PC-3 (cell line): ENCODE measurements around the gene RNF7. TPM values are rescaled to one million over a fixed set of nuclear protein-coding genes. Genes with fewer than 3 reads are reported as not detected.
A peak's percentile ranks its signal among the peaks of the same experiment; 100 is the strongest.
"Not testable (repeated sequence)": the region's sequence is repeated elsewhere in the genome, so short reads cannot be mapped to it uniquely, and the experiment has no call there.

Experiments
- ATAC-seq: fragments of 200-7000 bp; cut with Tn5 transposase; 2 replicates; pipeline ENCODE4 v1.9.1; 2020; ENCODE audit warnings: mild to moderate bottlenecking, moderate library complexity
- Bru-seq: library from RNA; stranded (reverse); fragments of 400-500 nt; gene quantifications from one replicate; lab custom pipeline; 2021; lab: Mats Ljungman, UMichigan
- BruChase-seq, 2 experiments: library from RNA; stranded (reverse); fragments of 400-500 nt; gene quantifications; one replicate each; lab custom pipeline; 2021; lab: Mats Ljungman, UMichigan
- BruUV-seq: library from RNA; stranded (reverse); fragments of 400-500 nt; replicated peaks from 2 replicates; lab custom pipeline; 2021; lab: Mats Ljungman, UMichigan
- CTCF ChIA-PET: fragments of 300-600 bp; sonication (Branson Sonifier 250); formaldehyde crosslinking; loops from one replicate; lab custom pipeline; 2022; ENCODE audit warnings: antibody characterized with exemption; lab: Charles Lee
- POLR2A ChIA-PET: fragments of 300-600 bp; sonication (Branson Sonifier 250); formaldehyde crosslinking; loops from one replicate; lab custom pipeline; 2022; ENCODE audit warnings: antibody characterized with exemption; ENCODE audit not compliant: unreplicated experiment; lab: Charles Lee
- DNase-seq: peaks from one replicate; pipeline ENCODE4 v3.0.0-alpha.2; 2015
- H2AFZ ChIP-seq: fragments of 300-600 bp; sonication (generic); 2 replicates; pipeline ENCODE4 v1.6.0; 2016; ENCODE audit warnings: antibody characterized with exemption, low read length
- H3F3A ChIP-seq: fragments of 300-600 bp; sonication (generic); one replicate; pipeline ENCODE4 v1.6.0; 2017; ENCODE audit warnings: antibody characterized with exemption, low read length, control low read depth, mild to moderate bottlenecking; ENCODE audit not compliant: unreplicated experiment
- H3K27ac ChIP-seq: fragments of 300-600 bp; sonication (generic); 2 replicates; pipeline ENCODE4 v1.5.1; 2016; ENCODE audit warnings: mild to moderate bottlenecking, low read length
- H3K27me3 ChIP-seq: fragments of 300-600 bp; sonication (generic); 2 replicates; pipeline ENCODE4 v1.6.1; 2016; ENCODE audit warnings: low read length, mixed read lengths
- H3K36me3 ChIP-seq: fragments of 300-600 bp; sonication (generic); 2 replicates; pipeline ENCODE4 v1.6.1; 2016; ENCODE audit warnings: low read depth, mixed run types, low read length, mixed read lengths
- H3K4me1 ChIP-seq: fragments of 300-600 bp; sonication (generic); 2 replicates; pipeline ENCODE4 v1.5.1; 2016; ENCODE audit warnings: low read length; ENCODE audit not compliant: insufficient read depth
- H3K4me2 ChIP-seq: fragments of 300-600 bp; sonication (generic); 2 replicates; pipeline ENCODE4 v1.6.0; 2016; ENCODE audit warnings: low read length
- H3K4me3 ChIP-seq: fragments of 300-600 bp; sonication (generic); 2 replicates; pipeline ENCODE4 v1.5.1; 2016; ENCODE audit warnings: mild to moderate bottlenecking, low read length, mixed read lengths
- H3K79me2 ChIP-seq: fragments of 300-600 bp; sonication (generic); 2 replicates; pipeline ENCODE4 v1.6.1; 2017; ENCODE audit warnings: low read length, mixed read lengths
- H3K9ac ChIP-seq: fragments of 300-600 bp; sonication (generic); 2 replicates; pipeline ENCODE4 v1.6.0; 2016; ENCODE audit warnings: mild to moderate bottlenecking, low read length
- H3K9me2 ChIP-seq: fragments of 300-600 bp; sonication (generic); replicated peaks from 2 replicates; pipeline ENCODE4 v1.6.1; 2016; ENCODE audit warnings: mixed run types, low read length, mixed read lengths
- H3K9me3 ChIP-seq: fragments of 300-600 bp; sonication (generic); 2 replicates; pipeline ENCODE4 v1.6.1; 2016; ENCODE audit warnings: low read length, mixed read lengths
- H4K20me1 ChIP-seq: fragments of 300-600 bp; sonication (generic); 2 replicates; pipeline ENCODE4 v1.6.1; 2016; ENCODE audit warnings: low read length, mixed read lengths
- CTCF ChIP-seq: fragments of 300-600 bp; sonication (generic); conservative IDR thresholded peaks from 2 replicates; pipeline ENCODE4 v1.5.1; 2017; ENCODE audit warnings: antibody characterized with exemption, low read depth, mild to moderate bottlenecking, low read length
- EZH2 ChIP-seq: fragments of 300-600 bp; sonication (generic); IDR thresholded peaks from one replicate; pipeline ENCODE4 v1.6.1; 2017; ENCODE audit warnings: antibody characterized with exemption, mild to moderate bottlenecking, low read length; ENCODE audit not compliant: unreplicated experiment
- EZH2phosphoT487 ChIP-seq: fragments of 300-600 bp; sonication (generic); IDR thresholded peaks from 2 replicates; pipeline ENCODE4 v1.6.1; 2018; ENCODE audit warnings: mild to moderate bottlenecking, antibody characterized with exemption, low read length, borderline replicate concordance
- intact Hi-C: fragments of 100-400 bp; cut with micrococcal nuclease; formaldehyde crosslinking; loops from 2 replicates; pipeline ENCODE4 v1.9.0; 2023
- long read RNA-seq: library from polyadenylated mRNA; unstranded; transcript quantifications from one replicate; pipeline ENCODE4 v2.0.0, GENCODE V29; 2021; ENCODE audit not compliant: unreplicated experiment
- total RNA-seq: library from RNA; depleted of rRNA; stranded (reverse); fragments of >200 nt; gene quantifications from 2 replicates; pipeline ENCODE4 v1.2.3, GENCODE V29; 2014; rRNA removed

RNF7 gene
- total RNA-seq, result 42.3 and 42.9 TPM in 2 replicates
- percentile 91 among the genes with signal in this experiment for Bru-seq, nascent RNA
- BruChase-seq, experiment 1, labeled RNA remaining after a 6-hour chase, result percentile 97 among the genes with signal in this experiment
- percentile 93 among the genes with signal in this experiment for BruChase-seq, experiment 2, labeled RNA remaining after a 2-hour chase
- long read RNA-seq, transcript RNF7-201 (3 exons, 2,763 nt), result major isoform, 83 of 96 reads
- long read RNA-seq, transcript RNF7-202 (3 exons, 805 nt), result minor isoform, 8 of 96 reads
- long read RNA-seq, partial matches to known transcripts, result 0 of 96 reads
- long read RNA-seq, other reads (novel, unspliced or antisense), result 1 of 96 reads

DNA sequence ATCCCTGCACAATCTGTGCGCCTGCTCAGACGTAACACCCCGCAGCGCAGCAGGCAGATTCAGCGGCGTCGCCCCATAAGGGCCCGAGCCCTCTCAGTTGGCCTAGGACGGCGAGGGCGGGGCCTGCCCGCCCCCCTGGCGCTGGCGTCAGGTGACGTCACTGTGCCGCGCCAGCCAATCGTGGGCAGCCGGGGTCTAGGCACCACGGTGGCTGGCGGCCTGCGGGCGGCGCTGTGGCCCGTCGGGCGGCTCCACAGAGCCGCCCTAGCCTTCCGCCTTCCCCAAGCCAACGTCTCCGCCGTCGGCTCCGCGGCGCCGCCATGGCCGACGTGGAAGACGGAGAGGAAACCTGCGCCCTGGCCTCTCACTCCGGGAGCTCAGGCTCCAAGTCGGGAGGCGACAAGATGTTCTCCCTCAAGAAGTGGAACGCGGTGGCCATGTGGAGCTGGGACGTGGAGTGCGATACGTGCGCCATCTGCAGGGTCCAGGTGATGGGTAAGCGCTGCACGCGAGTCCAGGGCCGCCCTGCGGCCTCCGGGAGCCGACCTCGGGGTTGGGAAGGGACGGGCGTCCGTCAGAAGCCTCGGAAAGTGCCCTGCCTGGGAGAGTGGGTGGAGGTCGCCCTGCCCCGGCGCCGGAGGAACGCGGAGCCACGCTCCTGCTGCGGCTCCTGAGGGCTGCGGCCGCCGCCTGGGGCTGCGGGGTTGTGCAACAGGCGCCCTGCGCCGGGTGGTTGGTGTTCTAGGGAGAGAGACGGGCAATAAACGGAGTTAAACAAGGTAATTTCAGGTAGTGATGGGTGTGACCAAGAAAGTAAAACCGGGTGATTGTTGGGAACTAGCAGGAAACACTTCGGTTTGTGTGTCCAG, at the start of gene RNF7:
RNF7 (plus strand) TSS at position 277 of the 869 bp plus-strand sequence; CDS start at position 321, 44 bp downstream.
- peaks cover 5% of the 10 kb centered on the region; the same call in 1 of the 2 replicates for H4K20me1 ChIP-seq
- peak within 1 kb of the TSS; percentile 95 for H3K4me3 ChIP-seq
- no peaks in the 10 kb centered on the region for H3K9me2 ChIP-seq
- no TSS peak for BruUV-seq
- no peaks in the 10 kb centered on the region for H3K9me3 ChIP-seq
- peak within 1 kb of the TSS; percentile 99 for H2AFZ ChIP-seq
- H3K79me2 ChIP-seq, result peaks cover 51% of the 10 kb centered on the region
- no peaks in the 10 kb centered on the region for H3F3A ChIP-seq
- peak; percentile 71 for TF ChIP-seq CTCF
- TF ChIP-seq EZH2, result no peak
- ATAC-seq (peak; percentile 95), DNase-seq (peak; percentile 95)
- intact Hi-C loops, result loop anchor here (1.0 to 2.0 kb wide), 5 partner anchors 137 to 427 kb away; no protein-coding TSS in a partner anchor
- H3K4me1 ChIP-seq, result peaks cover 19% of the 10 kb centered on the region
- POLR2A ChIA-PET, result interaction anchor here (0.6 kb wide), 1 partner anchor 170 kb away, joined by 7 read pairs; no protein-coding TSS in a partner anchor
- H3K27me3 ChIP-seq, result no peaks in the 10 kb centered on the region
- H3K27ac ChIP-seq, result peak within 1 kb of the TSS; percentile 74
- peak within 1 kb of the TSS; percentile 96 for H3K9ac ChIP-seq
- H3K4me2 ChIP-seq, result peak within 1 kb of the TSS; percentile 96
- CTCF ChIA-PET, result interaction anchor here (0.7 to 1.2 kb wide), 2 partner anchors 50 to 128 kb away, joined by 3 to 9 read pairs; no protein-coding TSS in a partner anchor
- 0 out of 2 replicates have a peak, but pooled peaks cover 3% of the 10 kb centered on the region for H3K36me3 ChIP-seq

DNA sequence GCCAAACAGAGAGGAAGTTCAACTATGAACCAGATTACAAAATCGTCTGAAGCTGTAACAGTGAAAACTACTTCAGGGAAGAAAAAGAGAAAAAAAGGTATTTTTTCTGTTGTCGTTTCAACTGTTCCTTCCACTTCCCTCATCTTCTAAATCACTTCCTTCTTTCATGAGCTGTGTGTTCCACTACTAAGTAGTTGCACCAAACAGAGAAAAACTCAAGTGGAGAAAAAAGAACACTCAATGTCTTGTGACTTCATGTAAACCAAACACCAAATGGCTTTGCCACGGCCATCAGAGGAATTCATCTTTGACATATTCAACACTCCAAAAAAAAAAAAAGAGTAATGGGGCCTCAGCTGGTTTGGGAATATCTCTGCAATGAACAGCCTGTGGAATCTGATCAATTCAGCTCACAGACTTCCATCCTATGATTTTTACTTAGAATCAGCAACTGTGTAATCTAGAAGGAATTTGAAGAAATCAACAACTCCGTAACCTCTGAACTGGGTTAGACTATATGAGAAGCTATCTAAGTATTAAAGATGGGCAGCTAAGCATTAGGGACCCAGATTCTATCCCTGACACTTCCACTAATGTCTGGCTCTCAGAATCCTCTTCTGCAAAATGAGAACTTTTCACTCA, 47.5 kb upstream of the RNF7 start:
- Histone ChIP-seq H3K9me2 (no peaks in the 10 kb centered on the region), H3K9me3 (no peaks in the 10 kb centered on the region), H3K79me2 (no peaks in the 10 kb centered on the region), H3K4me3 (no peak overlapping the region), H3K27me3 (no peaks in the 10 kb centered on the region), H3K9ac (no peak overlapping the region), H3F3A (no peaks in the 10 kb centered on the region), H2AFZ (no peak overlapping the region), H3K4me2 (no peak overlapping the region), H3K27ac (no peak overlapping the region), H3K4me1 (no peaks in the 10 kb centered on the region; the same call in 1 of the 2 replicates), H3K36me3 (no peaks in the 10 kb centered on the region), H4K20me1 (no peaks in the 10 kb centered on the region)
- CTCF ChIA-PET, result no interaction called here
- POLR2A ChIA-PET, result no interaction called here
- DNase-seq (no peak), ATAC-seq (no peak)
- intact Hi-C loops, result no loop called here
- BruUV-seq, result no TSS peak
- TF ChIP-seq EZH2phosphoT487, result no peak
- no peak for TF ChIP-seq EZH2
- no peak for TF ChIP-seq CTCF

DNA sequence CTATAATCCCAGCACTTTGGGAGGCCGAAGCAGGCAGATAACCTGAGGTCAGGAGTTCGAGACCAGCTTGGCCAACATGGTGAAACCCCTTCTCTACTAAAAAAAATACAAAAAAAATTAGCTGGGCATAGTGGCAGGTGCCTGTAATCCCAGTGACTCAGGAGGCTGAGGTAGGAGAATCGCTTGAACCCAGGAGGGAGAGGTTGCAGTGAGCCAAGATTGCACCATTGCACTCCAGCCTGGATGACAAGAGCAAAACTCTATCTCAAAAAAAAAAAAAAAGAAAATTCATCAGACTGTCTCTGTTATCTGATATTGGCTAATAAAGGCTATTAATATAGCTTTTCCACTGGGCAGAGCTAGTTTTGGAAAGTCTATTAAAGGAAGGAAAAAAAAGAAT, 46.6 kb upstream of the RNF7 start:
- intact Hi-C loops, DNase-seq, H3K9me3 ChIP-seq, POLR2A ChIA-PET, BruUV-seq, H3K4me3 ChIP-seq, H3K79me2 ChIP-seq, H3K27me3 ChIP-seq, CTCF ChIA-PET, H3F3A ChIP-seq, H3K4me1 ChIP-seq, H3K9me2 ChIP-seq, H3K27ac ChIP-seq, ATAC-seq, H4K20me1 ChIP-seq, H3K9ac ChIP-seq, H3K4me2 ChIP-seq, H3K36me3 ChIP-seq, H2AFZ ChIP-seq: not testable (repeated sequence)

GRCh38 chr3:141692973-141693372, 45.1 kb upstream of the RNF7 start:
- H3K27me3 ChIP-seq, H3K27ac ChIP-seq, H3K79me2 ChIP-seq, H3F3A ChIP-seq, H3K9me2 ChIP-seq, POLR2A ChIA-PET, H2AFZ ChIP-seq, H3K36me3 ChIP-seq, DNase-seq, BruUV-seq, H4K20me1 ChIP-seq, H3K4me2 ChIP-seq, intact Hi-C loops, H3K4me3 ChIP-seq, ATAC-seq, H3K9ac ChIP-seq, H3K4me1 ChIP-seq, CTCF ChIA-PET, H3K9me3 ChIP-seq: not testable (repeated sequence)
